Retinal pigment epithelial cell (primary cell): Measurements from ENCODE around the gene KDM2A.
"Not testable (repeated sequence)": the region's sequence is repeated elsewhere in the genome, so short reads cannot be mapped to it uniquely, and the experiment has no call there.

Experiments used
- DNase-seq: peaks from one replicate; pipeline ENCODE4 v3.0.0-alpha.2; 2010; ENCODE audit warnings: low read depth
- H3K4me3 ChIP-seq: 2 replicates; pipeline ENCODE4 v1.5.1; 2011; ENCODE audit warnings: mild to moderate bottlenecking, low read length, control low read depth, moderate library complexity
- TF ChIP-seq, protein P1 (sequence below): conservative IDR thresholded peaks from 2 replicates; pipeline ENCODE4 v1.5.1; 2011; ENCODE audit warnings: low read depth, low read length, control low read depth, inconsistent platforms

Gene KDM2A

DNA sequence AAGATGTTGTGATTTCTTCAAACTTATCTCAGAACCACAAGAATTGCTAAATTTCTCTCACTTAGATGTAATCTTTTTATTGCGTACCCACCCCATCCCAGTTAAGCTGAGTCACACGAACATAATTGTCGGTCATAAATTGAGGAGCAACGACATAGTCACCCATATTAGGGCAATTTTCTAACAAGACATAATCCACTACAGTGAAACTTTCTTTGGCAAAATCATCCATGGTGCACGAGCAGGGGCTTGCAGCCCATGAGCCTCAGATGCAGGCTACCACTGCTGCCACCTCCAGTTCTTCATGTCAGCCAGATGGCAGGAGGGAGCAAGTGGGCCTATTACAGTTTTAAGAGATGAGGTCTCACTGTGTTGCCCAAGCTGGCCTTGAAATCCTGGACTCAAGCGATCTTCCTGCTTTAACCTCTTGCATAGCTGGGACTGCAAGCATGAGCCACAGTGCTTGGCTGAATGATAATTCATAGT lies 77.0 kb downstream of the KDM2A start:
- DNase-seq, result peak; percentile 4
- TF ChIP-seq, protein P1, sequence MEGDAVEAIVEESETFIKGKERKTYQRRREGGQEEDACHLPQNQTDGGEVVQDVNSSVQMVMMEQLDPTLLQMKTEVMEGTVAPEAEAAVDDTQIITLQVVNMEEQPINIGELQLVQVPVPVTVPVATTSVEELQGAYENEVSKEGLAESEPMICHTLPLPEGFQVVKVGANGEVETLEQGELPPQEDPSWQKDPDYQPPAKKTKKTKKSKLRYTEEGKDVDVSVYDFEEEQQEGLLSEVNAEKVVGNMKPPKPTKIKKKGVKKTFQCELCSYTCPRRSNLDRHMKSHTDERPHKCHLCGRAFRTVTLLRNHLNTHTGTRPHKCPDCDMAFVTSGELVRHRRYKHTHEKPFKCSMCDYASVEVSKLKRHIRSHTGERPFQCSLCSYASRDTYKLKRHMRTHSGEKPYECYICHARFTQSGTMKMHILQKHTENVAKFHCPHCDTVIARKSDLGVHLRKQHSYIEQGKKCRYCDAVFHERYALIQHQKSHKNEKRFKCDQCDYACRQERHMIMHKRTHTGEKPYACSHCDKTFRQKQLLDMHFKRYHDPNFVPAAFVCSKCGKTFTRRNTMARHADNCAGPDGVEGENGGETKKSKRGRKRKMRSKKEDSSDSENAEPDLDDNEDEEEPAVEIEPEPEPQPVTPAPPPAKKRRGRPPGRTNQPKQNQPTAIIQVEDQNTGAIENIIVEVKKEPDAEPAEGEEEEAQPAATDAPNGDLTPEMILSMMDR, result no peak

DNA sequence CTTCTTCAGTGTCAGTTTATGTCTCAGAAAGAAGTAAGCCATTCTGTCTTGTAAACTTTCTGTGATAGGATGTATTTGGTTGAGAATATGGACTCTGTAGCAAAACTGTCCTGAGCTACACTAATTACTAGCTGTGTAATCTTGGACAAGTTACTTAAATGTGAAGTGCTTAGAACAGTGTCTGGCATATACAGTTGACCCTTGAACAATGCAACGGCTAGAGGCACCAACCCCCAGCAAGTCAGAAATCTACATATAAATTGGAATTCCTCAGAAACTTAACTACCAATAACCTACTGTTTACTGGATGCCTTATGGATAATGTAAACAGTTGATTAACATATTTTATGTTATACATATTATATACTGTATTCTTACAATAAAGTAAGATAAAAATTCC lies 78.5 kb downstream of the KDM2A start:
- TF ChIP-seq, protein P1, result no peak
- DNase-seq, result no peak

More for the DNA sequence above, 77.0 kb downstream of the KDM2A start:
- no peak overlapping the region for H3K4me3 ChIP-seq

DNA sequence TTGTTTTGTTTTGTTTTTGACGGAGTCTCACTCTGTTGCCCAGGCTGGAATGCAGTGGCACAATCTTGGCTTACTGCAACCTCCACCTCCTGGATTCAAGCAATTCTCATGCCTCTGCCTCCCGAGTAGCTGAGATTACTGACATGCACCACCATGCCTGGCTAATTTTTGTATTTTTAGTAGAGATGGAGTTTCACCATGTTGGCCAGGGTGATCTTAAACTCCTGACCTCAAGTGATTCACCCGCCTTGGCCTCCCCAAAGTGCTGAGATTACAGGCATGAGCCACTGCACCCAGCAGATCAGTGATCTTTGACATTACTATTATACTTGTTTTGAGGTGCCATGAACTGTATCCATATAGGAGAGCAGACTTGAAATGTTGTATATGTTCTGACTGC lies 79.7 kb downstream of the KDM2A start:
- not testable (repeated sequence) for DNase-seq, H3K4me3 ChIP-seq

More for the DNA sequence above, 78.5 kb downstream of the KDM2A start:
- H3K4me3 ChIP-seq, result no peak overlapping the region

DNA sequence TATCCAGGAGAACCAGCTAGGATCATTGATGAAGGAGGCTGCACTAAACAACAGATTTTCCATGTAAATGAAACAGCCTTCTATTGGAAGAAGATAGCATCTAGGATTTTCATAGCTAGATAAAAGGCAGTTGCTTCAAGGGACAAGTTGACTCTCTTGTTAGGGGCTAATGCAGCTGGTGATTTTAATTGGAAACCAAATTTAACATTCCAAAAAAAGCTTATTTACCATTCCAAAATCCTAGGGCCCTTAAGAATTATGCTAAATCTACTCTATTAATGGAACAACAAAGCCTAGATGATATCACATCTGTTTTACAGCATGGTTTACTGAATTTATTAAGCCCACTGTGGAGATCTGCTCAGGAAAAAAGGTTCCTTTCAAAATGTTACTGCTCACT lies 80.7 kb downstream of the KDM2A start:
- no peak overlapping the region for H3K4me3 ChIP-seq
- TF ChIP-seq, protein P1, result no peak
- no peak for DNase-seq

DNA sequence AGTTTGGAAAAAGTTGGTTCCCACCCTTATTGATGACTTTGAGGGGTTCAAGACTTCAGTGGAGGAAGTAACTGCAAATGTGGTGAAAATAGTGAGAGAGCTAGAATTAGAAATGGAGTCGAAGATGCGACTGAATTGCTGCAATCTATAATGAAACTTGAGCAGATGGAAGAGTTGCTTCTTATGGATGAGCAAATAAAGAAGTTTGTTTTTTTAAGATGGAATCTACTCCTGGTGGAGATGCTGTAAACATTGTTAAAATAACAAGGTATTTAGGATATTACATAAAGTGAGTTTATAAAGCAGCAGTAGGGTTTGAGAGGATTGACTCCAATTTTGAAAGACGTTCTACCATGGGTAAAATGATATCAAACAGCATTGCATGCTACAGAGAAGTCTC lies 83.0 kb downstream of the KDM2A start:
- TF ChIP-seq, protein P1, result no peak
- no peak overlapping the region for H3K4me3 ChIP-seq
- DNase-seq, result no peak

DNA sequence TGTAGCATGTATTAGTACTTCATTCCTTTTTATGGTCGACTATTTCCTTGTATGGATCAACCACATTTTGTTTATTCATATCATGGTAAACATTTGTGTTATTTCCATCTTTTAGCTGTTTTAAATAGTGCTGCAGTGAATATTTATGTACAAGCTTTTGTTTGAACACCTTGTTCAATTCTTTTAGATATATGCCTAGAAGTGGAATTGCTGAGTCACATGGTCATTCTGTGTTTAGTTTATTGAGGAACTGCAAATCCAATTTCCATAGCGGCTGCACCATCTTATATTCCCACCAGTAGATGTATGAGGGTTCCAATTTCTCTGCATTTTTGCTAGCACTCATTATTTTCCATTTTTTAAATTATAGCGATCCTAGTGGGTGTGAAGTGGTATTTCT lies 85.8 kb downstream of the KDM2A start:
- TF ChIP-seq, protein P1, result no peak
- DNase-seq, result no peak
- no peak overlapping the region for H3K4me3 ChIP-seq

DNA sequence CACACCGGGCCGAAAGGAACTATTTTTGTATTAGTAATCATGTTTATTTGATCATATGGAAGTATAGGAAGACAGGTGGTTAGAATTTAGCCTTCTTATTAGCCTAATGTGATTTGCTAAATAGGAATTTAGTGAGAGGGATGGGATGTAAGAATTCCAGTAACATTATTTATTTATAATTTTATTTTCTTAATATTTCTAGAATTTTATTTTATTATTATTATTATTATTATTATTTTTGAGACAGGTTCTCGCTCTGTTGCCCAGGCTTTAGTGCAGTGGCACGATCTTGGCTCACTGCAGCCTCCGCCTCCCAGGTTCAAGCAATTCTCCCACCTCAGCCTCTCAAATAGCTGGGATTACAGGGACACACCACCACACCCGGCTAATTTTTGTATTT lies 90.2 kb downstream of the KDM2A start:
- H3K4me3 ChIP-seq, DNase-seq: not testable (repeated sequence)

DNA sequence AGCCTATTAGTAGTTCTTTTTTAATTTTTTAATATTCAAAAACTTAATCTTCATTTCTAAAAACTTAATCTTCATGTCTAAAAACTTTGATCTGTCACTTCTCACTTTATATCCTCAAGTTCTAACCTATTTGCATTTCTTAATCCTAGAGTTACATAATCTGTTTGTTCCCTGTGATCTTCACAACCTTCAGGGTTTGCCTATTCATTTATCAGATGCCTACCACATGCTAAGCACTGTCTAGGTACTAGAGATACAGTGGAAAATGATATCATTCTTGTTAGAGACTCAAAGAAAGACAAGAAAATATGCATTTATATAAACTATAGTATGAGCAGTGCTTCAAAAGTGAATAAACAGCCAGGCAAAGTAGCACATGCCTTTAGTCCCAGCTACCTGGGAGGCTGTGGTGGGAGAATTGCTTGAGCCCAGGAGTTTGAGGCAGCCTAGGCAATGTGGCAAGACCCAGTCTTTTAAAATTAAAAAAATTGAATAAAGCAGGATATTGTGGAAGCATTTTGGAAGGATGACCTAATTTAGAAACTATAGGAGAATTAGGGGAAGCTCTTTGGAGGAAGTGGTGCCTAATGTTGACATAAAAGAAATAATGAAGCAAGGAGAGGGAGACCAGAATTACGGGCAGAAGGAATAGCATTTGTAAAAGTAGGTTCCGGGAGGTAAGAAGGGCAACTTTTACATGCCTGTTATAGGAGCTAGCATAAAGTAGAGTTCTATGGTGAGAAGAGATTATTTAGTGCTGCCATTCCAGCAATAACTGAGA lies 92.8 kb downstream of the KDM2A start:
- no peak overlapping the region for H3K4me3 ChIP-seq
- TF ChIP-seq, protein P1, result no peak
- DNase-seq, result no peak
